HepG2 (cell line): ENCODE measurements around the gene METTL26. TPM values are rescaled to one million over a fixed set of nuclear protein-coding genes. Genes with fewer than 3 reads are reported as not detected.

Experiments used
- CC2D1A ChIP-seq: sonication (generic); formaldehyde crosslinking; IDR thresholded peaks from 2 replicates; pipeline ENCODE4 v1.8.1; 2023; ENCODE audit warnings: mild to moderate bottlenecking, missing genetic modification reagents
- CREM ChIP-seq, 2 experiments: sonication (generic) in 1 of 2; formaldehyde crosslinking in 1 of 2; IDR thresholded peaks; 2 replicates each; pipeline versions ENCODE4 v1.4.0 to v1.6.1; 2016 to 2020; ENCODE audit warnings: antibody characterized with exemption in 1 of 2, mild to moderate bottlenecking in 1 of 2, missing genetic modification reagents in 1 of 2
- E2F1 ChIP-seq: sonication (generic); formaldehyde crosslinking; IDR thresholded peaks from 2 replicates; pipeline ENCODE4 v1.5.0; 2020; ENCODE audit warnings: missing genetic modification reagents
- FOXM1 ChIP-seq: sonication (generic); formaldehyde crosslinking; IDR thresholded peaks from 2 replicates; pipeline ENCODE4 v1.5.0; 2020; ENCODE audit warnings: missing genetic modification reagents
- FOXO1 ChIP-seq: sonication (generic); formaldehyde crosslinking; IDR thresholded peaks from 2 replicates; pipeline ENCODE4 v1.4.0; 2020; ENCODE audit warnings: missing genetic modification reagents
- HDAC2 ChIP-seq: sonication (generic); formaldehyde crosslinking; IDR thresholded peaks from 2 replicates; pipeline ENCODE4 v1.4.0; 2020; ENCODE audit warnings: missing genetic modification reagents
- KLF15 ChIP-seq: sonication (generic); formaldehyde crosslinking; IDR thresholded peaks from 2 replicates; pipeline ENCODE4 v1.8.1; 2023; ENCODE audit warnings: borderline replicate concordance, mild to moderate bottlenecking, inconsistent platforms, missing genetic modification reagents, mixed read lengths
- NCOA5 ChIP-seq: sonication (generic); formaldehyde crosslinking; IDR thresholded peaks from 2 replicates; pipeline ENCODE4 v1.4.0; 2020; ENCODE audit warnings: missing genetic modification reagents
- POLR2G ChIP-seq: fragments of 200-400 bp; formaldehyde crosslinking; IDR thresholded peaks from 2 replicates; pipeline ENCODE4 v1.6.1; 2018; ENCODE audit warnings: mild to moderate bottlenecking, low read depth, low read length, moderate library complexity
- TERF1 ChIP-seq: sonication (generic); formaldehyde crosslinking; IDR thresholded peaks from 2 replicates; pipeline ENCODE4 v1.8.0; 2022; ENCODE audit warnings: mild to moderate bottlenecking, missing genetic modification reagents, moderate library complexity
- ZMYM4 ChIP-seq: sonication (generic); formaldehyde crosslinking; IDR thresholded peaks from 2 replicates; pipeline ENCODE4 v1.8.1; 2023; ENCODE audit warnings: mild to moderate bottlenecking, missing genetic modification reagents
- ZNF124 ChIP-seq: sonication (generic); formaldehyde crosslinking; IDR thresholded peaks from 2 replicates; pipeline ENCODE4 v1.4.0; 2020; ENCODE audit warnings: missing genetic modification reagents
- ZNF136 ChIP-seq: sonication (generic); formaldehyde crosslinking; IDR thresholded peaks from 2 replicates; pipeline ENCODE4 v1.8.1; 2022; ENCODE audit warnings: low read depth, mild to moderate bottlenecking, moderate library complexity, missing genetic modification reagents
- ZNF251 ChIP-seq: sonication (generic); formaldehyde crosslinking; IDR thresholded peaks from 2 replicates; pipeline ENCODE4 v1.9.0; 2021; ENCODE audit warnings: mild to moderate bottlenecking, missing genetic modification reagents
- ZNF557 ChIP-seq: sonication (generic); formaldehyde crosslinking; IDR thresholded peaks from 2 replicates; pipeline ENCODE4 v1.4.0; 2020; ENCODE audit warnings: missing genetic modification reagents
- ZNF567 ChIP-seq: sonication (generic); formaldehyde crosslinking; IDR thresholded peaks from 2 replicates; pipeline ENCODE4 v1.8.1; 2023; ENCODE audit warnings: mild to moderate bottlenecking, missing genetic modification reagents, borderline replicate concordance
- ZNF619 ChIP-seq: sonication (generic); formaldehyde crosslinking; IDR thresholded peaks from 2 replicates; pipeline ENCODE4 v1.4.0; 2020; ENCODE audit warnings: mild to moderate bottlenecking, missing genetic modification reagents
- ZNF746 ChIP-seq: sonication (generic); formaldehyde crosslinking; IDR thresholded peaks from 2 replicates; pipeline ENCODE4 v1.8.0; 2022; ENCODE audit warnings: mild to moderate bottlenecking, missing genetic modification reagents
- ZNF749 ChIP-seq: sonication (generic); formaldehyde crosslinking; IDR thresholded peaks from 2 replicates; pipeline ENCODE4 v1.8.0; 2022; ENCODE audit warnings: mild to moderate bottlenecking, missing genetic modification reagents, moderate library complexity, borderline replicate concordance
- ZNF780A ChIP-seq: sonication (generic); formaldehyde crosslinking; IDR thresholded peaks from 2 replicates; pipeline ENCODE4 v1.8.0; 2022; ENCODE audit warnings: mild to moderate bottlenecking, missing genetic modification reagents, moderate library complexity
- polyA plus RNA-seq, 8 experiments: library from polyadenylated mRNA; depleted of rRNA in 3 of 8; stranded (reverse) in 7 of 8; unstranded in 1 of 8; fragments of >200 nt; fragmentation: Illumina TruSeq in 4 of 8; extraction: Trizol in 4 of 8; gene quantifications; 2 replicates each; pipeline versions ENCODE4 v1.2.1 to v1.2.3, GENCODE V29; 2011 to 2016; ENCODE audit warnings: low read depth in 4 of 8, missing spikeins in 1 of 8, mixed read lengths in 1 of 8; ENCODE audit not compliant: insufficient read depth in 1 of 8
- total RNA-seq, 5 experiments: library from RNA; depleted of rRNA; stranded (reverse); fragments of >200 nt; fragmentation: Illumina TruSeq; extraction: Trizol; gene quantifications; 2 replicates each; pipeline ENCODE4 v1.2.3, GENCODE V29; 2016; ENCODE audit warnings: low read depth in 1 of 5
- TF ChIP-seq, protein P1 (sequence below): sonication (generic); formaldehyde crosslinking; IDR thresholded peaks from 2 replicates; pipeline ENCODE4 v1.8.0; 2022; ENCODE audit warnings: low read depth, missing genetic modification reagents
- TF ChIP-seq, protein P2 (sequence below): sonication (generic); formaldehyde crosslinking; IDR thresholded peaks from 2 replicates; pipeline ENCODE4 v1.4.0; 2020; ENCODE audit warnings: missing genetic modification reagents

METTL26 gene
- total and polyA plus RNA-seq, 2 of the 13 experiments (the other 11 are each of a cell fraction or from before 2014, with no cell fraction given) = 65.5 to 70.1 TPM

GRCh38 chr16:630815-631405, 5.2 kb downstream of the METTL26 start, which contains the start of gene WFIKKN1 (continued):
- TF ChIP-seq ZNF746 (peak; percentile 81), ZNF567 (CRISPR knock-in tag) (no peak), CC2D1A (CRISPR knock-in tag) (no peak), FOXO1 (CRISPR knock-in tag) (no peak), ZNF124 (CRISPR knock-in tag) (no peak), ZNF251 (CRISPR knock-in tag) (0 out of 2 replicates have a peak, but pooled peaks have one; percentile 9), ZMYM4 (CRISPR knock-in tag) (no peak), POLR2G (peak; percentile 65), ZNF557 (CRISPR knock-in tag) (no peak), E2F1 (CRISPR knock-in tag) (peak; percentile 50; the same call in 1 of the 2 replicates), TERF1 (CRISPR knock-in tag) (no peak), ZNF136 (CRISPR knock-in tag) (no peak), FOXM1 (no peak), ZNF619 (CRISPR knock-in tag) (no peak), CREM (IDR thresholded peaks at IDR 0.05) (no peak), CREM (CRISPR knock-in tag; IDR thresholded peaks at IDR 0.05) (no peak), KLF15 (no peak), HDAC2 (CRISPR knock-in tag) (no peak), NCOA5 (CRISPR knock-in tag) (no peak), ZNF749 (CRISPR knock-in tag) (peak; percentile 46; the same call in 1 of the 2 replicates), ZNF780A (CRISPR knock-in tag) (no peak)
- TF ChIP-seq, protein P1, sequence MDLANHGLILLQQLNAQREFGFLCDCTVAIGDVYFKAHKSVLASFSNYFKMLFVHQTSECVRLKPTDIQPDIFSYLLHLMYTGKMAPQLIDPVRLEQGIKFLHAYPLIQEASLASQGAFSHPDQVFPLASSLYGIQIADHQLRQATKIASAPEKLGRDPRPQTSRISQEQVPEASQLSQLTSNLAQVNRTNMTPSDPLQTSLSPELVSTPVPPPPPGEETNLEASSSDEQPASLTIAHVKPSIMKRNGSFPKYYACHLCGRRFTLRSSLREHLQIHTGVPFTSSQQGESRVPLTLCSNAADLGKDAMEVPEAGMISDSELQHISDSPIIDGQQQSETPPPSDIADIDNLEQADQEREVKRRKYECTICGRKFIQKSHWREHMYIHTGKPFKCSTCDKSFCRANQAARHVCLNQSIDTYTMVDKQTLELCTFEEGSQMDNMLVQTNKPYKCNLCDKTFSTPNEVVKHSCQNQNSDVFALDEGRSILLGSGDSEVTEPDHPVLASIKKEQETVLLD = no peak
- TF ChIP-seq, protein P2, sequence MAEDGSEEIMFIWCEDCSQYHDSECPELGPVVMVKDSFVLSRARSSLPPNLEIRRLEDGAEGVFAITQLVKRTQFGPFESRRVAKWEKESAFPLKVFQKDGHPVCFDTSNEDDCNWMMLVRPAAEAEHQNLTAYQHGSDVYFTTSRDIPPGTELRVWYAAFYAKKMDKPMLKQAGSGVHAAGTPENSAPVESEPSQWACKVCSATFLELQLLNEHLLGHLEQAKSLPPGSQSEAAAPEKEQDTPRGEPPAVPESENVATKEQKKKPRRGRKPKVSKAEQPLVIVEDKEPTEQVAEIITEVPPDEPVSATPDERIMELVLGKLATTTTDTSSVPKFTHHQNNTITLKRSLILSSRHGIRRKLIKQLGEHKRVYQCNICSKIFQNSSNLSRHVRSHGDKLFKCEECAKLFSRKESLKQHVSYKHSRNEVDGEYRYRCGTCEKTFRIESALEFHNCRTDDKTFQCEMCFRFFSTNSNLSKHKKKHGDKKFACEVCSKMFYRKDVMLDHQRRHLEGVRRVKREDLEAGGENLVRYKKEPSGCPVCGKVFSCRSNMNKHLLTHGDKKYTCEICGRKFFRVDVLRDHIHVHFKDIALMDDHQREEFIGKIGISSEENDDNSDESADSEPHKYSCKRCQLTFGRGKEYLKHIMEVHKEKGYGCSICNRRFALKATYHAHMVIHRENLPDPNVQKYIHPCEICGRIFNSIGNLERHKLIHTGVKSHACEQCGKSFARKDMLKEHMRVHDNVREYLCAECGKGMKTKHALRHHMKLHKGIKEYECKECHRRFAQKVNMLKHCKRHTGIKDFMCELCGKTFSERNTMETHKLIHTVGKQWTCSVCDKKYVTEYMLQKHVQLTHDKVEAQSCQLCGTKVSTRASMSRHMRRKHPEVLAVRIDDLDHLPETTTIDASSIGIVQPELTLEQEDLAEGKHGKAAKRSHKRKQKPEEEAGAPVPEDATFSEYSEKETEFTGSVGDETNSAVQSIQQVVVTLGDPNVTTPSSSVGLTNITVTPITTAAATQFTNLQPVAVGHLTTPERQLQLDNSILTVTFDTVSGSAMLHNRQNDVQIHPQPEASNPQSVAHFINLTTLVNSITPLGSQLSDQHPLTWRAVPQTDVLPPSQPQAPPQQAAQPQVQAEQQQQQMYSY = no peak
